HCT116 (cell line): ENCODE data around the gene ORC5. TPM values are rescaled to one million over a fixed set of nuclear protein-coding genes. Genes with fewer than 3 reads are reported as not detected.

Experiments used
- ATAC-seq: fragments of 200-7000 bp; cut with Tn5 transposase; 2 replicates; pipeline ENCODE4 v1.9.1; 2020; ENCODE audit warnings: mild to moderate bottlenecking, moderate library complexity
- BruUV-seq: library from RNA; stranded (reverse); fragments of 400-500 nt; replicated peaks from 2 replicates; lab custom pipeline; 2021; lab: Mats Ljungman, UMichigan
- CTCF ChIA-PET: fragments of 300-600 bp; sonication (Branson Sonifier 250); formaldehyde crosslinking; loops from one replicate; lab custom pipeline; 2021; ENCODE audit warnings: antibody characterized with exemption; lab: Charles Lee
- POLR2A ChIA-PET: fragments of 300-600, 350-600 bp; sonication (Branson Sonifier 250); formaldehyde crosslinking; loops from one replicate; lab custom pipeline; 2021; ENCODE audit warnings: antibody characterized with exemption; lab: Charles Lee
- RAD21 ChIA-PET, 2 experiments: fragments of 300-600 bp; sonication (Branson Sonifier 250); formaldehyde crosslinking; loops; one replicate each; lab custom pipeline; 2023; ENCODE audit warnings: low total read pairs in 2 of 2; ENCODE audit not compliant: uncharacterized antibody in 2 of 2, unreplicated experiment in 2 of 2, low non-redundant PET in 1 of 2; lab: Charles Lee
- DNase-seq: peaks from one replicate; pipeline ENCODE4 v3.0.0-alpha.2; 2010; ENCODE audit warnings: low read depth, low spot score
- H2AFZ ChIP-seq: fragments of 200-600 bp; shearing (Covaris generic), sonication (generic); 2 replicates; pipeline ENCODE4 v1.6.1; 2017; ENCODE audit warnings: low read depth, mixed run types, mixed read lengths, antibody characterized with exemption, low read length; ENCODE audit not compliant: poor library complexity, severe bottlenecking
- H3K27ac ChIP-seq: 2 replicates; pipeline ENCODE4 v1.5.1; 2012; ENCODE audit warnings: low read depth, low read length
- H3K27me3 ChIP-seq: fragments of 200-600 bp; sonication (generic); 2 replicates; pipeline ENCODE4 v1.6.1; 2016; ENCODE audit warnings: mixed run types, low read length, mixed read lengths; ENCODE audit not compliant: insufficient read depth
- H3K36me3 ChIP-seq, 2 experiments: fragments of 200-500 bp in 1 of 2; fragments of 200-600 bp in 1 of 2; sonication (Bioruptor generic) in 1 of 2; sonication (generic) in 1 of 2; 2 replicates each; pipeline versions ENCODE4 v1.5.1 to v1.6.1; 2014 to 2016; ENCODE audit warnings: low read length in 2 of 2, inconsistent platforms in 1 of 2, mixed read lengths in 1 of 2, mixed run types in 1 of 2; ENCODE audit not compliant: insufficient read depth in 2 of 2, control insufficient read depth in 1 of 2
- H3K4me1 ChIP-seq, 2 experiments: fragments of 200-600 bp in 1 of 2; sonication (generic) in 1 of 2; 2 replicates each; pipeline versions ENCODE4 v1.5.1 to v1.6.1; 2012 to 2017; ENCODE audit warnings: low read length in 2 of 2, inconsistent platforms in 1 of 2, mild to moderate bottlenecking in 1 of 2, mixed read lengths in 1 of 2, mixed run types in 1 of 2, moderate library complexity in 1 of 2; ENCODE audit not compliant: insufficient read depth in 2 of 2, control insufficient read depth in 1 of 2
- H3K4me2 ChIP-seq: fragments of 200-600 bp; sonication (generic); 2 replicates; pipeline ENCODE4 v1.6.1; 2017; ENCODE audit warnings: mixed run types, low read length, mixed read lengths
- H3K4me3 ChIP-seq, 2 experiments: fragments of 200-600 bp in 1 of 2; sonication (generic) in 1 of 2; replicated peaks in 1 of 2; 2 replicates each; pipeline ENCODE4 v1.5.1; 2011 to 2016; ENCODE audit warnings: low read length in 2 of 2, control low read depth in 1 of 2, low read depth in 1 of 2, mild to moderate bottlenecking in 1 of 2, mixed read lengths in 1 of 2, mixed run types in 1 of 2
- H3K79me2 ChIP-seq: fragments of 200-600 bp; sonication (generic); 2 replicates; pipeline ENCODE4 v1.6.1; 2017; ENCODE audit warnings: mild to moderate bottlenecking, mixed run types, low read length, moderate library complexity, mixed read lengths; ENCODE audit not compliant: insufficient read depth
- H3K9ac ChIP-seq: fragments of 200-600 bp; sonication (generic); 2 replicates; pipeline ENCODE4 v1.6.1; 2016; ENCODE audit warnings: low read length, mixed read lengths
- H3K9me2 ChIP-seq: fragments of 200-600 bp; sonication (generic), shearing (Covaris generic); 2 replicates; pipeline ENCODE4 v1.6.1; 2017; ENCODE audit warnings: mixed run types, mild to moderate bottlenecking, moderate library complexity; ENCODE audit not compliant: insufficient read depth
- H3K9me3 ChIP-seq, 2 experiments: fragments of 200-500 bp in 1 of 2; fragments of 200-600 bp in 1 of 2; sonication (Bioruptor generic) in 1 of 2; sonication (generic) in 1 of 2; 2 replicates each; pipeline ENCODE4 v1.6.1; 2014 to 2017; ENCODE audit warnings: low read length in 2 of 2, mixed read lengths in 2 of 2, inconsistent platforms in 1 of 2, low read depth in 1 of 2, mild to moderate bottlenecking in 1 of 2, mixed run types in 1 of 2, moderate library complexity in 1 of 2; ENCODE audit not compliant: control insufficient read depth in 1 of 2, insufficient read depth in 1 of 2
- H4K20me1 ChIP-seq: fragments of 200-600 bp; sonication (generic), shearing (Covaris generic); 2 replicates; pipeline ENCODE4 v1.6.1; 2017; ENCODE audit warnings: mixed run types, mild to moderate bottlenecking, moderate library complexity; ENCODE audit not compliant: insufficient read depth
- CEBPB ChIP-seq: IDR thresholded peaks from 2 replicates; pipeline ENCODE4 v1.6.1; 2012; ENCODE audit warnings: low read depth
- EGR1 ChIP-seq: IDR thresholded peaks from 2 replicates; pipeline ENCODE4 v1.6.1; 2012; ENCODE audit warnings: low read depth
- ELF1 ChIP-seq: IDR thresholded peaks from 2 replicates; pipeline ENCODE4 v1.6.1; 2012; ENCODE audit warnings: low read depth, borderline replicate concordance
- EZH2 ChIP-seq: fragments of 200-600 bp; sonication (generic); IDR thresholded peaks from 2 replicates; pipeline ENCODE4 v1.6.1; 2017; ENCODE audit warnings: antibody characterized with exemption, mixed run types
- EZH2phosphoT487 ChIP-seq: fragments of 200-600 bp; IDR thresholded peaks from 2 replicates; pipeline ENCODE4 v1.6.1; 2018; ENCODE audit warnings: antibody characterized with exemption, borderline replicate concordance
- FOSL1 ChIP-seq: IDR thresholded peaks from 2 replicates; pipeline ENCODE4 v1.6.1; 2012; ENCODE audit warnings: low read depth
- JUND ChIP-seq: IDR thresholded peaks from 2 replicates; pipeline ENCODE4 v1.6.1; 2012
- POLR2AphosphoS5 ChIP-seq: IDR thresholded peaks from 2 replicates; pipeline ENCODE4 v1.6.1; 2011; ENCODE audit warnings: mild to moderate bottlenecking, low read depth, low read length, moderate library complexity
- RAD21 ChIP-seq: IDR thresholded peaks from 2 replicates; pipeline ENCODE4 v1.6.1; 2012; ENCODE audit warnings: low read depth, mild to moderate bottlenecking
- SIN3A ChIP-seq: IDR thresholded peaks from 2 replicates; pipeline ENCODE4 v1.6.1; 2012; ENCODE audit warnings: low read depth
- SRF ChIP-seq: IDR thresholded peaks from 2 replicates; pipeline ENCODE4 v1.6.1; 2012; ENCODE audit warnings: low read depth
- TCF7L2 ChIP-seq: IDR thresholded peaks from 2 replicates; pipeline ENCODE4 v1.7.0; 2011; ENCODE audit warnings: borderline replicate concordance, inconsistent platforms; ENCODE audit not compliant: insufficient read depth, insufficient read length; ENCODE audit errors: extremely low read depth
- YY1 ChIP-seq: IDR thresholded peaks from 2 replicates; pipeline ENCODE4 v1.6.1; 2011; ENCODE audit warnings: low read length, low read depth, moderate library complexity, mild to moderate bottlenecking; ENCODE audit not compliant: insufficient replicate concordance; ENCODE audit errors: extremely low read depth
- intact Hi-C: fragments of 100-400 bp; cut with micrococcal nuclease; formaldehyde crosslinking; loops from 2 replicates; pipeline ENCODE4 v1.10.0; 2022
- total RNA-seq: library from RNA; stranded (reverse); gene quantifications from one replicate; pipeline ENCODE4 v1.2.1, GENCODE V29; 2021; ENCODE audit not compliant: unreplicated experiment
- TF ChIP-seq, protein P1 (sequence below): IDR thresholded peaks from 2 replicates; pipeline ENCODE4 v1.6.1; 2012; ENCODE audit warnings: low read depth
- TF ChIP-seq, protein P2 (sequence below): IDR thresholded peaks from 2 replicates; pipeline ENCODE4 v1.6.1; 2011; ENCODE audit warnings: mild to moderate bottlenecking, low read length, moderate library complexity; ENCODE audit not compliant: insufficient replicate concordance; ENCODE audit errors: extremely low read depth
- TF ChIP-seq, protein P3 (sequence below): IDR thresholded peaks from 2 replicates; pipeline ENCODE4 v1.6.1; 2012
- TF ChIP-seq, protein P4 (sequence below): IDR thresholded peaks from 2 replicates; pipeline ENCODE4 v1.6.1; 2012

Gene ORC5
- total RNA-seq, 1 experiment from 2014 or later = 30.2 TPM

DNA sequence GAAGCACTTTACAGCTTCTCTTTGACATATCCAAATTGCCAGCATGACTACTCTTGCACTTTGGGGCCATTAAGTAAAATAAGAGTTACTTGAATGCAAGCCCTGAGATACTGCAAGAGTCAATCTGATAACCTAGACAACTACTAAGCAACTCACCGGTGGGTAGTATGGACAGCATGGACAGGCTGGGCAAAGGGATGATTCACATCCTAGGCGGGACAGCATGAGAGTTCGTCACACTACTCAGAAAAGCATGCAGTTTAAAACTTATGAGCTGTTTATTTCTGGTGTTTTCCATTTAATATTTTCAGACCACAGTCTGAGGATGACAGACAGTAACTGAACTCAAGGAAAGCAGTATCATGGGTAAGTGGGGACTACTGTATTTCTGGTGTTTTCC, 84.0 kb downstream of the ORC5 start:
- CTCF ChIA-PET = no interaction called here
- POLR2A ChIA-PET = no interaction called here
- H4K20me1 ChIP-seq = no peaks in the 10 kb centered on the region
- intact Hi-C loops = no loop called here
- DNase-seq (no peak), ATAC-seq (no peak)
- BruUV-seq = no TSS peak
- H3K9me3 ChIP-seq = no peaks in the 10 kb centered on the region
- no peak overlapping the region for H3K4me2 ChIP-seq
- H3K27me3 ChIP-seq = no peaks in the 10 kb centered on the region
- H3K79me2 ChIP-seq = no peaks in the 10 kb centered on the region
- no peak overlapping the region for H3K27ac ChIP-seq
- no peaks in the 10 kb centered on the region for H3K4me1 ChIP-seq
- H3K36me3 ChIP-seq = peaks cover under 1 to 2% of the 10 kb centered on the region in 2 experiments; a peak in 1 of 4 replicates
- H3K4me3 ChIP-seq = no peak overlapping the region
- H3K9ac ChIP-seq = no peak overlapping the region
- RAD21 ChIA-PET = no interaction called here
- no peaks in the 10 kb centered on the region for H3K9me2 ChIP-seq
- no peak overlapping the region for H2AFZ ChIP-seq
- TF ChIP-seq CEBPB (no peak), EZH2phosphoT487 (no peak), SIN3A (no peak), EZH2 (no peak), YY1 (no peak), EGR1 (no peak), FOSL1 (no peak), JUND (no peak), SRF (no peak), TCF7L2 (no peak), ELF1 (no peak), POLR2AphosphoS5 (no peak), RAD21 (no peak)
- TF ChIP-seq, protein P1, sequence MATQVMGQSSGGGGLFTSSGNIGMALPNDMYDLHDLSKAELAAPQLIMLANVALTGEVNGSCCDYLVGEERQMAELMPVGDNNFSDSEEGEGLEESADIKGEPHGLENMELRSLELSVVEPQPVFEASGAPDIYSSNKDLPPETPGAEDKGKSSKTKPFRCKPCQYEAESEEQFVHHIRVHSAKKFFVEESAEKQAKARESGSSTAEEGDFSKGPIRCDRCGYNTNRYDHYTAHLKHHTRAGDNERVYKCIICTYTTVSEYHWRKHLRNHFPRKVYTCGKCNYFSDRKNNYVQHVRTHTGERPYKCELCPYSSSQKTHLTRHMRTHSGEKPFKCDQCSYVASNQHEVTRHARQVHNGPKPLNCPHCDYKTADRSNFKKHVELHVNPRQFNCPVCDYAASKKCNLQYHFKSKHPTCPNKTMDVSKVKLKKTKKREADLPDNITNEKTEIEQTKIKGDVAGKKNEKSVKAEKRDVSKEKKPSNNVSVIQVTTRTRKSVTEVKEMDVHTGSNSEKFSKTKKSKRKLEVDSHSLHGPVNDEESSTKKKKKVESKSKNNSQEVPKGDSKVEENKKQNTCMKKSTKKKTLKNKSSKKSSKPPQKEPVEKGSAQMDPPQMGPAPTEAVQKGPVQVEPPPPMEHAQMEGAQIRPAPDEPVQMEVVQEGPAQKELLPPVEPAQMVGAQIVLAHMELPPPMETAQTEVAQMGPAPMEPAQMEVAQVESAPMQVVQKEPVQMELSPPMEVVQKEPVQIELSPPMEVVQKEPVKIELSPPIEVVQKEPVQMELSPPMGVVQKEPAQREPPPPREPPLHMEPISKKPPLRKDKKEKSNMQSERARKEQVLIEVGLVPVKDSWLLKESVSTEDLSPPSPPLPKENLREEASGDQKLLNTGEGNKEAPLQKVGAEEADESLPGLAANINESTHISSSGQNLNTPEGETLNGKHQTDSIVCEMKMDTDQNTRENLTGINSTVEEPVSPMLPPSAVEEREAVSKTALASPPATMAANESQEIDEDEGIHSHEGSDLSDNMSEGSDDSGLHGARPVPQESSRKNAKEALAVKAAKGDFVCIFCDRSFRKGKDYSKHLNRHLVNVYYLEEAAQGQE = no peak
- TF ChIP-seq, protein P2, sequence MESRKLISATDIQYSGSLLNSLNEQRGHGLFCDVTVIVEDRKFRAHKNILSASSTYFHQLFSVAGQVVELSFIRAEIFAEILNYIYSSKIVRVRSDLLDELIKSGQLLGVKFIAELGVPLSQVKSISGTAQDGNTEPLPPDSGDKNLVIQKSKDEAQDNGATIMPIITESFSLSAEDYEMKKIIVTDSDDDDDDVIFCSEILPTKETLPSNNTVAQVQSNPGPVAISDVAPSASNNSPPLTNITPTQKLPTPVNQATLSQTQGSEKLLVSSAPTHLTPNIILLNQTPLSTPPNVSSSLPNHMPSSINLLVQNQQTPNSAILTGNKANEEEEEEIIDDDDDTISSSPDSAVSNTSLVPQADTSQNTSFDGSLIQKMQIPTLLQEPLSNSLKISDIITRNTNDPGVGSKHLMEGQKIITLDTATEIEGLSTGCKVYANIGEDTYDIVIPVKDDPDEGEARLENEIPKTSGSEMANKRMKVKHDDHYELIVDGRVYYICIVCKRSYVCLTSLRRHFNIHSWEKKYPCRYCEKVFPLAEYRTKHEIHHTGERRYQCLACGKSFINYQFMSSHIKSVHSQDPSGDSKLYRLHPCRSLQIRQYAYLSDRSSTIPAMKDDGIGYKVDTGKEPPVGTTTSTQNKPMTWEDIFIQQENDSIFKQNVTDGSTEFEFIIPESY = no peak
- TF ChIP-seq, protein P3, sequence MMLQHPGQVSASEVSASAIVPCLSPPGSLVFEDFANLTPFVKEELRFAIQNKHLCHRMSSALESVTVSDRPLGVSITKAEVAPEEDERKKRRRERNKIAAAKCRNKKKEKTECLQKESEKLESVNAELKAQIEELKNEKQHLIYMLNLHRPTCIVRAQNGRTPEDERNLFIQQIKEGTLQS = no peak
- TF ChIP-seq, protein P4, sequence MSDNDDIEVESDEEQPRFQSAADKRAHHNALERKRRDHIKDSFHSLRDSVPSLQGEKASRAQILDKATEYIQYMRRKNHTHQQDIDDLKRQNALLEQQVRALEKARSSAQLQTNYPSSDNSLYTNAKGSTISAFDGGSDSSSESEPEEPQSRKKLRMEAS = no peak
